ENCODE results near the gene PYGO1. TPM values are rescaled to one million over a fixed set of nuclear protein-coding genes. Genes with fewer than 3 reads are reported as not detected.

The PYGO1 gene
- total and polyA plus RNA-seq, 2 of the 8 experiments (the other 6 are each of a cell fraction or from before 2014, with no cell fraction given) = 0.50 to 1.1 TPM

GRCh38 chr15:55535436-55535835, 52.7 kb downstream of the PYGO1 start:
- H3K79me1 ChIP-seq (ENCODE audit: low read depth, low read length) = no peaks in the 10 kb centered on the region
- H3K27me3 ChIP-seq (replicated peaks in 1 of 4; ENCODE audit: control insufficient read depth in 3 of 4, extremely low read depth in 1 of 4, insufficient read depth in 3 of 4, low read length in 3 of 4) = no peaks in the 10 kb centered on the region; a peak in 1 of 7 replicates
- H3K23me2 ChIP-seq (ENCODE audit: low read depth, low read length) = no peaks in the 10 kb centered on the region
- DNase-seq (ENCODE audit: low read depth in 1 of 2, low spot score in 2 of 2) (no peak), FAIRE-seq (no peak)
- no peak overlapping the region for H3K18ac ChIP-seq (ENCODE audit: extremely low read depth, low read length)
- no peak overlapping the region for H3K4ac ChIP-seq (replicated peaks; ENCODE audit: insufficient read length, low read depth, low read length)
- H3K9ac ChIP-seq (replicated peaks in 1 of 4; ENCODE audit: extremely low read depth in 1 of 4, low read depth in 3 of 4, low read length in 3 of 4) = no peak overlapping the region
- no peaks in the 10 kb centered on the region for H3K9me3 ChIP-seq (ENCODE audit: insufficient read depth in 2 of 2, low read depth in 1 of 2, low read length in 1 of 2)
- H2AK5ac ChIP-seq (ENCODE audit: low read depth, low read length) = no peak overlapping the region
- no peak overlapping the region for H3K4me2 ChIP-seq (ENCODE audit: insufficient read depth in 1 of 2, low read depth in 2 of 2, low read length in 2 of 2)
- no peak overlapping the region for H2AFZ ChIP-seq (ENCODE audit: low read length)
- POLR2A ChIA-PET (ENCODE audit: partially characterized antibody) = no interaction called here
- no peak overlapping the region for H2BK15ac ChIP-seq (ENCODE audit: low read length)
- H2BK120ac ChIP-seq (replicated peaks; ENCODE audit: low read depth, low read length) = no peak overlapping the region
- no peaks in the 10 kb centered on the region for H4K20me1 ChIP-seq (replicated peaks in 1 of 2; ENCODE audit: control insufficient read depth in 1 of 2, insufficient read depth in 2 of 2, low read length in 2 of 2)
- WGBS, 2 experiments (ENCODE audit: extremely low coverage in 1 of 2, insufficient coverage in 1 of 2, insufficient read length in 1 of 2, insufficient replicate concordance in 2 of 2, low coverage in 1 of 2, low lambda C conversion rate in 2 of 2, missing lambda C conversion rate in 1 of 2) = 77% methylated on average over 6 of the region's 6 CpGs; no CpG with 5 or more reads in 1 of the 2 experiments
- CTCF ChIA-PET (ENCODE audit: partially characterized antibody) = interaction anchor here (2.7 kb wide), 1 partner anchor 8 kb away, joined by 14 read pairs; no protein-coding TSS in a partner anchor
- no peak overlapping the region for H3K14ac ChIP-seq (ENCODE audit: insufficient read length)
- H4K8ac ChIP-seq (ENCODE audit: extremely low read depth, insufficient read depth, low read length) = peak overlapping the region; percentile 25; the same call in 1 of the 2 replicates
- no peaks in the 10 kb centered on the region for H3K4me1 ChIP-seq (replicated peaks in 1 of 4; ENCODE audit: control insufficient read depth in 3 of 4, insufficient read depth in 4 of 4, low read length in 3 of 4)
- H3K56ac ChIP-seq (replicated peaks; ENCODE audit: insufficient read length, low read depth, low read length) = no peak overlapping the region
- H4K91ac ChIP-seq (replicated peaks; ENCODE audit: insufficient read length, low read length) = no peak overlapping the region
- H4K5ac ChIP-seq (ENCODE audit: insufficient read length, low read depth, low read length) = no peak overlapping the region
- no peaks in the 10 kb centered on the region for H3K79me2 ChIP-seq (ENCODE audit: control insufficient read depth in 1 of 2, insufficient read depth in 2 of 2, low read length in 2 of 2)
- TF ChIP-seq CTCF (IDR thresholded peaks at IDR 0.05; ENCODE audit: control extremely low read depth in 1 of 3, insufficient read depth in 1 of 3, low read depth in 1 of 3, low read length in 3 of 3) (peak in 1 of 3 experiments; percentile 11; a peak in 1 of 4 replicates), CREB1 (IDR thresholded peaks at IDR 0.05) (no peak)
- no peak overlapping the region for H3K23ac ChIP-seq (ENCODE audit: insufficient read length)
- H2BK12ac ChIP-seq (ENCODE audit: low read depth, low read length) = no peak overlapping the region
- no peak overlapping the region for H3K27ac ChIP-seq (ENCODE audit: low read depth, low read length)
- H3K36me3 ChIP-seq (ENCODE audit: control insufficient read depth in 2 of 4, insufficient read depth in 4 of 4, low read length in 3 of 4) = no peaks in the 10 kb centered on the region
- no peak overlapping the region for H3K4me3 ChIP-seq (ENCODE audit: extremely low read depth in 1 of 4, insufficient read depth in 2 of 4, low read depth in 3 of 4, low read length in 4 of 4)
- H2BK5ac ChIP-seq (ENCODE audit: low read depth, low read length) = no peak overlapping the region
- no peak overlapping the region for H2BK20ac ChIP-seq (ENCODE audit: low read length)
